BLaER1 (cell line): ENCODE results near the gene CAPNS1.

Source experiments
- H3K27ac ChIP-seq: shearing (Covaris generic); formaldehyde crosslinking; 2 replicates; pipeline ENCODE4 v1.8.1; 2022
- H3K27me3 ChIP-seq: shearing (Covaris generic); formaldehyde crosslinking; 2 replicates; pipeline ENCODE4 v1.8.1; 2022
- H3K36me3 ChIP-seq: shearing (Covaris generic); formaldehyde crosslinking; 2 replicates; pipeline ENCODE4 v1.8.1; 2022
- H3K4me1 ChIP-seq: shearing (Covaris generic); formaldehyde crosslinking; 2 replicates; pipeline ENCODE4 v1.8.1; 2022
- H3K4me2 ChIP-seq: shearing (Covaris generic); formaldehyde crosslinking; 2 replicates; pipeline ENCODE4 v1.8.1; 2022
- H3K4me3 ChIP-seq: shearing (Covaris generic); formaldehyde crosslinking; 2 replicates; pipeline ENCODE4 v1.8.1; 2022
- H3K9ac ChIP-seq: shearing (Covaris generic); formaldehyde crosslinking; 2 replicates; pipeline ENCODE4 v1.8.1; 2022
- H3K9me3 ChIP-seq: shearing (Covaris generic); formaldehyde crosslinking; 2 replicates; pipeline ENCODE4 v1.8.1; 2022
- H4K20me1 ChIP-seq: shearing (Covaris generic); formaldehyde crosslinking; 2 replicates; pipeline ENCODE4 v1.8.1; 2022
- Cebpa-rat ChIP-seq: shearing (Covaris generic); IDR thresholded peaks from 2 replicates; pipeline ENCODE4 v1.8.1; 2022

Gene CAPNS1

GRCh38 chr19:36103040-36103626 lies 36.7 kb upstream of the CAPNS1 start:
- Histone ChIP-seq H3K4me2 (no peak overlapping the region), H3K4me1 (no peaks in the 10 kb centered on the region), H3K27me3 (no peaks in the 10 kb centered on the region), H3K4me3 (no peak overlapping the region), H3K9ac (no peak overlapping the region), H3K9me3 (no peaks in the 10 kb centered on the region), H4K20me1 (peaks cover 10% of the 10 kb centered on the region; the same call in 1 of the 2 replicates), H3K27ac (no peak overlapping the region), H3K36me3 (peaks cover 99% of the 10 kb centered on the region)
- no peak for TF ChIP-seq Cebpa-rat

- no peak for TF ChIP-seq Cebpa-rat
- Histone ChIP-seq H3K9ac (no peak overlapping the region), H3K4me2 (no peak overlapping the region), H3K27me3 (no peaks in the 10 kb centered on the region), H3K4me3 (no peak overlapping the region), H4K20me1 (peaks cover 10% of the 10 kb centered on the region; the same call in 1 of the 2 replicates), H3K27ac (no peak overlapping the region), H3K36me3 (peaks cover 99% of the 10 kb centered on the region), H3K4me1 (no peaks in the 10 kb centered on the region), H3K9me3 (no peaks in the 10 kb centered on the region)
These were observed 35.9 kb upstream of the CAPNS1 start for GRCh38 chr19:36103842-36104552.

- Histone ChIP-seq H3K4me1 (no peaks in the 10 kb centered on the region), H3K27me3 (no peaks in the 10 kb centered on the region), H3K9ac (no peak overlapping the region), H3K9me3 (no peaks in the 10 kb centered on the region), H3K27ac (no peak overlapping the region), H3K4me2 (no peak overlapping the region), H4K20me1 (peaks cover 10% of the 10 kb centered on the region; the same call in 1 of the 2 replicates), H3K36me3 (peaks cover 89% of the 10 kb centered on the region), H3K4me3 (no peak overlapping the region)
- no peak for TF ChIP-seq Cebpa-rat
These were observed 33.4 kb upstream of the CAPNS1 start for GRCh38 chr19:36106441-36106840.

- Histone ChIP-seq H3K9me3 (no peaks in the 10 kb centered on the region), H3K4me1 (no peaks in the 10 kb centered on the region), H3K4me3 (no peak overlapping the region), H3K9ac (no peak overlapping the region), H4K20me1 (peaks cover 10% of the 10 kb centered on the region; the same call in 1 of the 2 replicates), H3K36me3 (peaks cover 89% of the 10 kb centered on the region), H3K4me2 (no peak overlapping the region), H3K27me3 (no peaks in the 10 kb centered on the region), H3K27ac (no peak overlapping the region)
- no peak for TF ChIP-seq Cebpa-rat
These were observed 32.9 kb upstream of the CAPNS1 start for GRCh38 chr19:36106991-36107390.

- Histone ChIP-seq H3K36me3 (peaks cover 89% of the 10 kb centered on the region), H3K27ac (no peak overlapping the region), H3K27me3 (no peaks in the 10 kb centered on the region), H3K9me3 (no peaks in the 10 kb centered on the region), H3K9ac (no peak overlapping the region), H3K4me1 (peaks cover 9% of the 10 kb centered on the region), H3K4me3 (no peak overlapping the region), H3K4me2 (no peak overlapping the region), H4K20me1 (peaks cover 5% of the 10 kb centered on the region)
- no peak for TF ChIP-seq Cebpa-rat
These were observed 31.2 kb upstream of the CAPNS1 start for GRCh38 chr19:36108684-36109083.

GRCh38 chr19:36110487-36111199 lies 29.2 kb upstream of the CAPNS1 start, which contains the start of gene OVOL3:
OVOL3 (plus strand) TSS chr19:36111143; CDS start chr19:36111203, 60 bp downstream.
- Histone ChIP-seq H3K27me3 (no peaks in the 10 kb centered on the region), H3K9me3 (no peaks in the 10 kb centered on the region), H3K36me3 (peaks cover 70% of the 10 kb centered on the region), H4K20me1 (peaks cover 10% of the 10 kb centered on the region), H3K9ac (peak within 1 kb of the TSS; percentile 4; the same call in 1 of the 2 replicates), H3K4me2 (no peak within 1 kb of the TSS), H3K27ac (no peak within 1 kb of the TSS), H3K4me1 (peaks cover 14% of the 10 kb centered on the region), H3K4me3 (no peak within 1 kb of the TSS)
- no peak for TF ChIP-seq Cebpa-rat

- H3K4me3 ChIP-seq = no peak overlapping the region
- peaks cover 65% of the 10 kb centered on the region for H3K36me3 ChIP-seq
- H3K27ac ChIP-seq = no peak overlapping the region
- no peak overlapping the region for H3K4me2 ChIP-seq
- peaks cover 18% of the 10 kb centered on the region for H3K4me1 ChIP-seq
- peaks cover 14% of the 10 kb centered on the region for H4K20me1 ChIP-seq
- no peaks in the 10 kb centered on the region for H3K9me3 ChIP-seq
- H3K9ac ChIP-seq = peak overlapping the region; percentile 4; the same call in 1 of the 2 replicates
- TF ChIP-seq Cebpa-rat = no peak
- H3K27me3 ChIP-seq = no peaks in the 10 kb centered on the region
These were observed 28.7 kb upstream of the CAPNS1 start for GRCh38 chr19:36111200-36111539.

- Histone ChIP-seq H3K9ac (no peak overlapping the region; the same call in 1 of the 2 replicates), H3K4me2 (no peak overlapping the region), H3K4me1 (peaks cover 26% of the 10 kb centered on the region), H4K20me1 (peaks cover 23% of the 10 kb centered on the region), H3K9me3 (no peaks in the 10 kb centered on the region), H3K27ac (no peak overlapping the region), H3K36me3 (peaks cover 62% of the 10 kb centered on the region), H3K4me3 (no peak overlapping the region), H3K27me3 (no peaks in the 10 kb centered on the region)
- no peak for TF ChIP-seq Cebpa-rat
These were observed 27.2 kb upstream of the CAPNS1 start for GRCh38 chr19:36112678-36113077.

GRCh38 chr19:36113425-36113824 lies 26.4 kb upstream of the CAPNS1 start:
- Histone ChIP-seq H3K4me1 (peaks cover 29% of the 10 kb centered on the region), H3K27ac (no peak overlapping the region), H3K9me3 (no peaks in the 10 kb centered on the region), H3K27me3 (no peaks in the 10 kb centered on the region), H3K4me3 (peak overlapping the region; percentile 93), H3K4me2 (peak overlapping the region; percentile 95), H3K36me3 (peaks cover 62% of the 10 kb centered on the region), H3K9ac (peak overlapping the region; percentile 89), H4K20me1 (peaks cover 23% of the 10 kb centered on the region)
- TF ChIP-seq Cebpa-rat = no peak
